Neural progenitor cell (in vitro differentiated cells): Measurements from ENCODE around the gene DCAF8. TPM values are rescaled to one million over a fixed set of nuclear protein-coding genes. Genes with fewer than 3 reads are reported as not detected.
A peak's percentile ranks its signal among the peaks of the same experiment; 100 is the strongest.

Experiments
- DNase-seq: peaks from one replicate; pipeline ENCODE4 v3.0.0-alpha.2; 2016; ENCODE audit warnings: low spot score
- H2AFZ ChIP-seq: fragments of 200-600 bp; sonication (generic); replicated peaks from 2 replicates; pipeline ENCODE4 v1.6.1; 2016; ENCODE audit warnings: antibody characterized with exemption
- H3F3A ChIP-seq: fragments of 200-600 bp; sonication (generic); 2 replicates; pipeline ENCODE4 v1.6.1; 2016; ENCODE audit warnings: antibody characterized with exemption, low read depth
- H3K27ac ChIP-seq: fragments of 200-600 bp; sonication (generic); 2 replicates; pipeline ENCODE4 v1.5.1; 2016; ENCODE audit warnings: mild to moderate bottlenecking
- H3K27me3 ChIP-seq: fragments of 200-600 bp; sonication (generic); 2 replicates; pipeline ENCODE4 v1.6.1; 2016; ENCODE audit warnings: mild to moderate bottlenecking, moderate library complexity
- H3K36me3 ChIP-seq: fragments of 200-600 bp; sonication (generic); 2 replicates; pipeline ENCODE4 v1.5.1; 2016
- H3K4me1 ChIP-seq: fragments of 200-600 bp; sonication (generic); 2 replicates; pipeline ENCODE4 v1.6.1; 2016; ENCODE audit warnings: mixed run types
- H3K4me2 ChIP-seq: fragments of 200-600 bp; sonication (generic); 2 replicates; pipeline ENCODE4 v1.6.1; 2016
- H3K4me3 ChIP-seq: fragments of 200-600 bp; sonication (generic); 2 replicates; pipeline ENCODE4 v1.5.1; 2016
- H3K79me2 ChIP-seq: fragments of 200-600 bp; sonication (generic); 2 replicates; pipeline ENCODE4 v1.6.1; 2016; ENCODE audit warnings: low read depth
- H3K9ac ChIP-seq: fragments of 200-600 bp; sonication (generic); 2 replicates; pipeline ENCODE4 v1.6.1; 2016
- H3K9me3 ChIP-seq: fragments of 200-600 bp; sonication (generic); 2 replicates; pipeline ENCODE4 v1.5.1; 2016; ENCODE audit warnings: low read depth
- H4K20me1 ChIP-seq: fragments of 200-600 bp; sonication (generic); 2 replicates; pipeline ENCODE4 v1.6.1; 2016; ENCODE audit warnings: low read depth
- H3K27ac Mint-ChIP-seq: 3 replicates; pipeline ENCODE4 v1.8.0; 2021; ENCODE audit warnings: mixed read lengths
- H3K27me3 Mint-ChIP-seq: 2 replicates; pipeline ENCODE4 v1.8.0; 2022; ENCODE audit warnings: low read depth, mild to moderate bottlenecking, inconsistent platforms, moderate library complexity, mixed read lengths; ENCODE audit not compliant: insufficient read depth
- H3K36me3 Mint-ChIP-seq: 3 replicates; pipeline ENCODE4 v1.8.0; 2021; ENCODE audit warnings: mixed read lengths
- H3K4me1 Mint-ChIP-seq: 3 replicates; pipeline ENCODE4 v1.8.0; 2021; ENCODE audit warnings: mixed read lengths
- H3K4me3 Mint-ChIP-seq: 3 replicates; pipeline ENCODE4 v1.8.0; 2021; ENCODE audit warnings: mild to moderate bottlenecking, moderate library complexity, mixed read lengths
- H3K9me3 Mint-ChIP-seq: 3 replicates; pipeline ENCODE4 v1.8.0; 2020; ENCODE audit warnings: mixed read lengths
- EZH2 ChIP-seq: fragments of 200-600 bp; sonication (generic); IDR thresholded peaks from 2 replicates; pipeline ENCODE4 v1.6.1; 2017; ENCODE audit warnings: antibody characterized with exemption, mild to moderate bottlenecking, moderate library complexity
- EZH2phosphoT487 ChIP-seq: fragments of 200-600 bp; sonication (generic); IDR thresholded peaks from 2 replicates; pipeline ENCODE4 v1.6.1; 2017; ENCODE audit warnings: antibody characterized with exemption
- total RNA-seq: library from RNA; depleted of rRNA; stranded (reverse); fragments of >200 nt; gene quantifications from 2 replicates; pipeline ENCODE4 v1.2.3, GENCODE V29; 2015; ENCODE audit warnings: low replicate concordance
- TF ChIP-seq, protein P1 (sequence below): fragments of 200-600 bp; sonication (generic); IDR thresholded peaks from 2 replicates; pipeline ENCODE4 v1.5.1; 2017; ENCODE audit warnings: antibody characterized with exemption, mild to moderate bottlenecking

Gene DCAF8
- total RNA-seq, 1 donor from 2014 or later: 105 TPM

- Mint-ChIP-seq H3K27me3 (peaks cover 10% of the 10 kb centered on the region), H3K9me3 (peaks cover 28% of the 10 kb centered on the region), H3K4me1 (peaks cover 41% of the 10 kb centered on the region), H3K36me3 (peaks cover 7% of the 10 kb centered on the region), H3K27ac (peak overlapping the region; percentile 98), H3K4me3 (peak overlapping the region; percentile 48)
- H3K27me3 ChIP-seq: peaks cover 17% of the 10 kb centered on the region
- peak overlapping the region; percentile 89 for H2AFZ ChIP-seq
- H3F3A ChIP-seq: peaks cover 19% of the 10 kb centered on the region
- H3K4me2 ChIP-seq: peak overlapping the region; percentile 54
- peak; percentile 52 for DNase-seq
- no peaks in the 10 kb centered on the region for H4K20me1 ChIP-seq
- H3K9ac ChIP-seq: no peak overlapping the region
- peaks cover 16% of the 10 kb centered on the region for H3K4me1 ChIP-seq
- peak overlapping the region; percentile 88 for H3K27ac ChIP-seq
- no peaks in the 10 kb centered on the region for H3K79me2 ChIP-seq
- no peaks in the 10 kb centered on the region for H3K9me3 ChIP-seq
- no peak overlapping the region for H3K4me3 ChIP-seq
- no peaks in the 10 kb centered on the region for H3K36me3 ChIP-seq
- TF ChIP-seq EZH2phosphoT487 (no peak), EZH2 (no peak)
- TF ChIP-seq, protein P1, sequence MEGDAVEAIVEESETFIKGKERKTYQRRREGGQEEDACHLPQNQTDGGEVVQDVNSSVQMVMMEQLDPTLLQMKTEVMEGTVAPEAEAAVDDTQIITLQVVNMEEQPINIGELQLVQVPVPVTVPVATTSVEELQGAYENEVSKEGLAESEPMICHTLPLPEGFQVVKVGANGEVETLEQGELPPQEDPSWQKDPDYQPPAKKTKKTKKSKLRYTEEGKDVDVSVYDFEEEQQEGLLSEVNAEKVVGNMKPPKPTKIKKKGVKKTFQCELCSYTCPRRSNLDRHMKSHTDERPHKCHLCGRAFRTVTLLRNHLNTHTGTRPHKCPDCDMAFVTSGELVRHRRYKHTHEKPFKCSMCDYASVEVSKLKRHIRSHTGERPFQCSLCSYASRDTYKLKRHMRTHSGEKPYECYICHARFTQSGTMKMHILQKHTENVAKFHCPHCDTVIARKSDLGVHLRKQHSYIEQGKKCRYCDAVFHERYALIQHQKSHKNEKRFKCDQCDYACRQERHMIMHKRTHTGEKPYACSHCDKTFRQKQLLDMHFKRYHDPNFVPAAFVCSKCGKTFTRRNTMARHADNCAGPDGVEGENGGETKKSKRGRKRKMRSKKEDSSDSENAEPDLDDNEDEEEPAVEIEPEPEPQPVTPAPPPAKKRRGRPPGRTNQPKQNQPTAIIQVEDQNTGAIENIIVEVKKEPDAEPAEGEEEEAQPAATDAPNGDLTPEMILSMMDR: no peak
Observed at GRCh38 chr1:160177231-160177630, 85.1 kb downstream of the DCAF8 start.

DNA sequence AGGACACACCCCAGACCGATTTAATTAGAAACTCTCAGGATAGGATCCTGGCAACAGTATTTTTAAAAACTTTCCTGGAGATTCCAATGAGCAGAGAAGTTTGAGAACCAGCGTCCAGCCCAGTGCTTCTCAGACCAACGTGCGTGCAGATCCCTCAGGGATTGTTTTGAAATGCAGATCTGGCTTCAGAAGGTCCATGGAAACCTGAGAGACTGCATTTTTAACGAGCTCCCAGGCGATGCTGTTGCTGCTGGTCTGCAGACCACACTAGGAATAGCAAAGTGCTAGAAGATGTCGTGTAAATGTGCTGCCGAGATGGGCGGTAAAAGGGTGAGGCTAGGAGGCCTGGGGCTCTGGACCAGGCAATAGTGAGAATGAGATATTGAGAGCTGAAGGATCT, 90.4 kb downstream of the DCAF8 start:
- peaks cover 72% of the 10 kb centered on the region for H3K4me1 Mint-ChIP-seq

GRCh38 chr1:160171354-160171753, 91.0 kb downstream of the DCAF8 start:
- Mint-ChIP-seq H3K4me3 (peak overlapping the region; percentile 75), H3K36me3 (peaks cover 5% of the 10 kb centered on the region), H3K4me1 (peaks cover 70% of the 10 kb centered on the region), H3K9me3 (peaks cover 17% of the 10 kb centered on the region), H3K27ac (peak overlapping the region; percentile 87), H3K27me3 (peaks cover 15% of the 10 kb centered on the region)
- Histone ChIP-seq H3K27ac (no peak overlapping the region), H3K9ac (no peak overlapping the region), H3K36me3 (no peaks in the 10 kb centered on the region), H3F3A (peaks cover 31% of the 10 kb centered on the region), H2AFZ (no peak overlapping the region), H3K9me3 (no peaks in the 10 kb centered on the region), H3K4me2 (no peak overlapping the region), H3K27me3 (peaks cover 52% of the 10 kb centered on the region), H3K79me2 (no peaks in the 10 kb centered on the region), H4K20me1 (peaks cover 4% of the 10 kb centered on the region), H3K4me1 (peaks cover 33% of the 10 kb centered on the region), H3K4me3 (no peak overlapping the region)
- TF ChIP-seq, protein P1: no peak
- TF ChIP-seq EZH2phosphoT487 (no peak), EZH2 (no peak)
- no peak for DNase-seq

More for the DNA sequence above, 90.4 kb downstream of the DCAF8 start:
- H3K36me3 Mint-ChIP-seq: peaks cover 5% of the 10 kb centered on the region
- Histone ChIP-seq H3K79me2 (no peaks in the 10 kb centered on the region), H3K27me3 (peaks cover 46% of the 10 kb centered on the region), H2AFZ (no peak overlapping the region), H3K4me3 (no peak overlapping the region), H3F3A (peaks cover 38% of the 10 kb centered on the region), H3K9me3 (no peaks in the 10 kb centered on the region), H3K4me2 (peak overlapping the region; percentile 49), H4K20me1 (peaks cover 4% of the 10 kb centered on the region), H3K36me3 (no peaks in the 10 kb centered on the region), H3K9ac (no peak overlapping the region), H3K4me1 (peaks cover 37% of the 10 kb centered on the region), H3K27ac (no peak overlapping the region)
- DNase-seq: no peak
- H3K4me3 Mint-ChIP-seq: peak overlapping the region; percentile 6
- H3K9me3 Mint-ChIP-seq: peaks cover 17% of the 10 kb centered on the region
- no peak for TF ChIP-seq EZH2
- peaks cover 15% of the 10 kb centered on the region for H3K27me3 Mint-ChIP-seq
- peak overlapping the region; percentile 22 for H3K27ac Mint-ChIP-seq

GRCh38 chr1:160169553-160170399, 92.6 kb downstream of the DCAF8 start:
- H3K27me3 Mint-ChIP-seq: peaks cover 15% of the 10 kb centered on the region
- Histone ChIP-seq H3F3A (peaks cover 30% of the 10 kb centered on the region), H2AFZ (no peak overlapping the region), H3K27ac (peak overlapping the region; percentile 88), H3K36me3 (no peaks in the 10 kb centered on the region), H3K9me3 (no peaks in the 10 kb centered on the region), H3K79me2 (no peaks in the 10 kb centered on the region), H4K20me1 (peaks cover 4% of the 10 kb centered on the region), H3K4me1 (peaks cover 33% of the 10 kb centered on the region), H3K4me3 (peak overlapping the region; percentile 23), H3K4me2 (peak overlapping the region; percentile 70), H3K9ac (no peak overlapping the region), H3K27me3 (peaks cover 63% of the 10 kb centered on the region)
- peaks cover 2% of the 10 kb centered on the region for H3K36me3 Mint-ChIP-seq
- no peak for TF ChIP-seq EZH2
- TF ChIP-seq, protein P1: no peak
- no peak for TF ChIP-seq EZH2phosphoT487
- H3K27ac Mint-ChIP-seq: peak overlapping the region; percentile 97
- H3K4me3 Mint-ChIP-seq: peak overlapping the region; percentile 72
- H3K4me1 Mint-ChIP-seq: peaks cover 66% of the 10 kb centered on the region
- DNase-seq: peak; percentile 91
- peaks cover 8% of the 10 kb centered on the region for H3K9me3 Mint-ChIP-seq
